ENCODE results near the gene UTS2R.

DNA sequence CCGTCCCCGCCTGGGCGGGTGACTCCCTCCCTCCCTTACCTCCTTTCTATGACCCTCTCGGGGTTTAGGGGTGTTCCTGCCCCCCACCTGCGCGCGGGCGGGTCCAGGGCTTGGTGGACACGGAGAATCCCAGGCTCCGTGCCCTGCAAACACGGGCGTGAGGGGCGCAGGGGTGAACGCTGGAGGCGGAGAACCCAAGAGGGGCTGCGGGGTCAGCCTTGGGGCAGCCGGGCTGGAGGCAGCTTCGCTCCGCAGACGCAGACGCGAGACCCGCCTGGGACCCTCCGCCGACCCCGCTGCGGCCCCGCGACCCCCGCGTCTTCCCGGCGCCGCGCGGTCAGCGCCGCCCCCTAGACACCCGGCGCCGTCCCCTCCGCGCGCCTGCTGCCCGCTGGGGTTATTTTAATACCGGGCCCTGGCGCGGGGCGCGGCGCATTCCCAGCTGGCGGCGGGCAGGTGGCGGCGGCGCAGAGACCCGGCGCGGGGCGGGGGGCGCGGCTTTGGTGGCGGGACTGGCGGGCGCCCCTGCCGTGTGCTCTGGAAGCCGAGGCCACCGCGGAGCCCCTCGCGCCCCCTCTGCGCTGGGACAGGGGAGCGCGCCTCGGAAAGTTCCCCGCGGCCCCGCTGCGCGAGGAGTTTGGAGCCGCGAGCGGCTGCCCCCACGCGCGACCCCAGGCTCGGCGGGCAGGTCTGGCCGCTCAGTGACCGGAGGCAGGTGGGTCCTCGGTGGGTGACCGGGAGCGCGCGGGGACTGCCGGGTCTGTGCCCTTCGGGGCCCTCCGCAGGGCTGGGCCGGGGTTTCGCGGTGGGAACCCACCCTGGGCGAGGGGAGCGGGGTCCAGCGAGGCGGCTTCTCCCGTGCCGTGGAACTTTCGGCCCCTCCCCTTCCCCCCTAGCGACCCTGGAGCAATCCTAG is at the start of gene UTS2R:
- TF ChIP-seq EZH2 (IDR thresholded peaks at IDR 0.05) = no peak
- no peak for TF ChIP-seq POLR2AphosphoS5 (IDR thresholded peaks at IDR 0.05; ENCODE audit: borderline replicate concordance, low read depth, low read length)

All from SK-N-MC (cell line).